ENCODE results near the gene UTS2R.

The UTS2R gene

GRCh38 chr17:82367724-82368524 is 3.6 kb upstream of the UTS2R start (continued):
- TF ChIP-seq PRDM10 (tag by site-specific recombination; IDR thresholded peaks at IDR 0.05) (no peak), ZNF169 (tag by site-specific recombination; IDR thresholded peaks at IDR 0.05) (no peak), ZNF558 (tag by site-specific recombination; IDR thresholded peaks at IDR 0.05) (no peak), BCL6B (tag by site-specific recombination; IDR thresholded peaks at IDR 0.05) (no peak), ZNF692 (tag by site-specific recombination; IDR thresholded peaks at IDR 0.05) (no peak), RBAK (tag by site-specific recombination; IDR thresholded peaks at IDR 0.05) (no peak), ZBTB7A (tag by site-specific recombination; IDR thresholded peaks at IDR 0.05; ENCODE audit: low read depth) (no peak), ZNF433 (tag by site-specific recombination; IDR thresholded peaks at IDR 0.05; ENCODE audit: low read depth) (no peak), ZBTB48 (tag by site-specific recombination; IDR thresholded peaks at IDR 0.05) (no peak; the same call in 1 of the 2 replicates), ZBTB20 (tag by site-specific recombination; IDR thresholded peaks at IDR 0.05) (no peak), ZNF174 (tag by site-specific recombination; IDR thresholded peaks at IDR 0.05) (no peak), ZNF37A (tag by site-specific recombination; IDR thresholded peaks at IDR 0.05) (no peak), ZNF621 (tag by site-specific recombination; IDR thresholded peaks at IDR 0.05) (no peak), YY2 (tag by site-specific recombination; IDR thresholded peaks at IDR 0.05) (no peak), ZFP3 (tag by site-specific recombination; IDR thresholded peaks at IDR 0.05; ENCODE audit: low read depth) (no peak), ZNF501 (tag by site-specific recombination; IDR thresholded peaks at IDR 0.05) (no peak), ZNF324 (tag by site-specific recombination; IDR thresholded peaks at IDR 0.05) (no peak), SCRT2 (tag by site-specific recombination; IDR thresholded peaks at IDR 0.05) (0 out of 2 replicates have a peak, but pooled peaks have one; percentile 20), ZNF19 (tag by site-specific recombination; IDR thresholded peaks at IDR 0.05; ENCODE audit: low read depth) (no peak), ZNF561 (tag by site-specific recombination; IDR thresholded peaks at IDR 0.05; ENCODE audit: borderline replicate concordance) (no peak), ZNF114 (tag by site-specific recombination; IDR thresholded peaks at IDR 0.05) (no peak), ZNF24 (tag by site-specific recombination; IDR thresholded peaks at IDR 0.05) (no peak), TCF7L2 (IDR thresholded peaks at IDR 0.05; ENCODE audit: borderline replicate concordance, low read depth, low read length) (peak; percentile 5; the same call in 1 of the 2 replicates), ZBTB8A (tag by site-specific recombination; IDR thresholded peaks at IDR 0.05) (0 out of 2 replicates have a peak, but pooled peaks have one; percentile 23), ZNF670 (tag by site-specific recombination; IDR thresholded peaks at IDR 0.05; ENCODE audit: low read depth) (no peak), ZNF707 (tag by site-specific recombination; IDR thresholded peaks at IDR 0.05) (no peak), PBX3 (CRISPR knock-in tag; IDR thresholded peaks at IDR 0.05) (no peak), KLF10 (tag by site-specific recombination; IDR thresholded peaks at IDR 0.05) (no peak), ZNF664 (tag by site-specific recombination; IDR thresholded peaks at IDR 0.05) (no peak), ZNF2 (tag by site-specific recombination; IDR thresholded peaks at IDR 0.05) (no peak), TSHZ1 (tag by site-specific recombination; IDR thresholded peaks at IDR 0.05; ENCODE audit: borderline replicate concordance) (no peak)
